GM18867 (cell line): ENCODE measurements around the gene VILL.

ENCODE experiments used
- ATAC-seq: cut with Tn5 transposase; IDR thresholded peaks from one replicate; pipeline ENCODE4 v1.9.1; 2021; ENCODE audit warnings: mild to moderate bottlenecking, moderate library complexity; ENCODE audit not compliant: unreplicated experiment

VILL gene

DNA sequence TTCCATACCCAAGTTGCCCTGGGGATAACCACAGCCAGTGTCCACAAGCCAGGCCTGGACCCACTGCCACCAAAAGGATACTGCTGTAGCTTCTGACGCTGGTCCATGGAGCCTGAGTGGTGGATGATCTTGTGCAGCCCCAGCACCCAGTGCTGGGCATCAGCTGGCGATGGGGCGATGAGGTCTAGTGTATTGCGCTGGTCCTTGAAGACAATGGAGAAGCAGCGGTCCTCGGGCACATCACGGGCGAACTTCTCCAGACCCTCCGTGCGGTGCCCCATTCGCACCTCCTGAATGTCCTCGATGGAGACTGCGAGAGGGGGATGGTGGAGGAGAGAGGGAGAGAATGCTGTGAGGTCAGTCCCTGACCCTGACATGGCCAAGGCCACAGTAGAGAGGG lies 25.8 kb downstream of the VILL start:
- no peak for ATAC-seq

DNA sequence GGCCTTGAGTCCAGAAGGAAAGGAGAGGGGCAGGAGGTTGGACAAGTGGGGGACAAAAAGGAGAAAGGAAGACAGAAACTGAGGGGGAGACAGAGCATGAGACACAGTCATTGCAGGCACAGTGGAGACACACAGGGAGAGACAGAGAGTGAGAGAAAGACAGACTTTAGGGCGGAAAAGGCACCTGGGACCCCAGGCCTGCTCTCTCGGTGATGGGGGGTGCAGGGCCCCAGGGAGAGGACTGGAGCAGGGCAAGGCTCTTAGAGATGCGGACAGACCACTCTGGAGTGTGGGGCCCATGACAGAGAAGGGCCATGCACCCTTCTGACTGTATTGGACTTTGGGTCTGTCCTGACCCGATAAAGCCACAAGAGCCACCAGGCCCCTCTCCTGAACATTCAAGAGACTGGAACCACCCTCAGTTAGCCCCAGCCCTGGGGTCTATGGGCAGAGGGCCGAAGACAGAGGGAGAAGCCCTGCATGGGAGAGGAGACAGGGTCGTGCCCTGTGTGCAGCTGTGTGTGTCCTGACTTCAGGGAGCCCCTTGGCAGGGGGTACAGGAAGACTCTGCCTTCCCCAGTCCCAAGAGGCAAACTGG lies 26.4 kb downstream of the VILL start:
- no peak for ATAC-seq

DNA sequence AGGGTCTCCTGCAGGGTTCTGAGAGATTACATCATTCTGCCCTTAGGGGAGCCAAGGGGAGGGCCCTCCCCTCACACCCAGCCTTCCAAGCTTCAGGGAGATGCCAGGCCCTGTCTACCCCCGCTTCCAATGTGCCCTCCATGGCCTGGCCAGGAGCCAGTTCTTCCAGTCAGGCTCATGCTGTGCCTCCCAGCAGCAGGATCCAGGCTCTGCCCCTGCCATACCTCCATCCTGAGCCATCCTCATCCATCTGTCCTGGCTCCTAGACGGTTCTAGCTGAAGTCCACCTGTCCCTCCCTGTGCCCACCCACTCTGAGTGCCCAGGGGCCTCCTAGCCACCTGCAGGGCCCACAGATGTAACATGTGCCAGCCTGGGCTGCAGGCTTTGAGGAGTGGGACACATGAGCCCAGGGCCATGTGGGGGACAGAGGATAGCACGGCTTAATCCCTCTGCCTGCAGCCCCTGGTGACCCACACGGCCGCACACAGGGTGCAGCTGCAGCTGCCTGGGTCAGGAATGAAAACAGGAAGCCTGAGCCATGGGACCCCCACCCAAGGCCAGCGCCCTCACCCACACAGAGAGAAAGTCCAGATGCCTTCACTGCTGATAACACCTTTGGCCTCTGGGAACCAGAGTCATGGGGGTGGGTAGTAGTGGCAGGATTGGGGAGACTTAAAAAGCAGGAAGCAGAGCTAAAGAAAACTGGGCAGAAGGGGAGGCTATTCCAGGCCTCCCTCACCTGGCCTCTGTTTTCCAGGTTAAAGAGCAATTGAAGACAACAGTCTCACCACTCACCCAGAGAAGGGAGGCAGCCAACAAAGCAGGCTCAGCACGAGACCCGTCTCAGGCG lies 27.1 kb downstream of the VILL start:
- no peak for ATAC-seq

DNA sequence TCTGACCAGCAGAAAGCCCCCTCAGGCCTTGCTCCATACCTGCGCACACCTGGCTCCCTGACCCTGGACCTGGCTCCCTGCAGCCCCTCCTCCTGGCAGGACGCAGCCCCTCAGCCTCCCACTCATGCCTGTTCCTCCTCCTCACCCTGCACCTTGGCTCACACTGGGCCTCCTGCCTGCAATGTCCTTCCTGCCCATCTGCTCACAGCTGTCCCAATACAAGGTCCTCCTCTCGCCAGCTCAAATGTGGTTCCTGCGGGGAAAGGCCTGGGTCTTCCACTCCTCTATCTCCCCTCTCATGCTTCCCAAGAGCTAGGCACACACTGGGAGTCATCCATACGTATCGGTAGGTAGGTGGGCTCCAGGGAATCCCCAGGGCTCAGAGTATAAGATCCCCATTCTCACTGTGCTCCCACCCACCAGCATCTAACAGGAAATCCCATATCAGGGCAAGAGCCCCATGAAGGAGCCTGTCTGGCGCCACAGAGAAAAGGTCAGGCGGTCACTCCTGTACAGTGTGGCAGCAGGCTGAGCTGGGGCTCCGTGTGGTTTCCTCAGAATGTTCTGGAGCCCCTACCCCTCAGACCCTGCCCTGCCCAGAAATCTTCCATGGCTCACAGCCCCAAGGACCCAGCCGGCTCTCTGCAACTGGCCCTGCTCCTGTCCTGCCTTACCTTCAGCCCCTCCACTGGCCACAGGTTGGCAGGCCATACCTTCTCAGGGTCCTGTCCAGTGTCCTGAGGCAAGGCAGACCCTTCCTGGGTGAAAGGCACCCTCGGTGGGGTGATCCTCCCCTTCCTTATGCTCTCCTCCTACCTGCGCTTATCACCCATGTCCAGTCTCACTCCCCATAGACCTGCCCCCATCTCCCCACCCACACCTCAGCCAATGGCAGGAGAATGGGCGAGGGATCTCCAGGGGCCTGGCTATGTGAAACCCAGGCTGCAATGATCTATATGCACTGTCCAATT lies 28.0 kb downstream of the VILL start:
- ATAC-seq, result no peak

DNA sequence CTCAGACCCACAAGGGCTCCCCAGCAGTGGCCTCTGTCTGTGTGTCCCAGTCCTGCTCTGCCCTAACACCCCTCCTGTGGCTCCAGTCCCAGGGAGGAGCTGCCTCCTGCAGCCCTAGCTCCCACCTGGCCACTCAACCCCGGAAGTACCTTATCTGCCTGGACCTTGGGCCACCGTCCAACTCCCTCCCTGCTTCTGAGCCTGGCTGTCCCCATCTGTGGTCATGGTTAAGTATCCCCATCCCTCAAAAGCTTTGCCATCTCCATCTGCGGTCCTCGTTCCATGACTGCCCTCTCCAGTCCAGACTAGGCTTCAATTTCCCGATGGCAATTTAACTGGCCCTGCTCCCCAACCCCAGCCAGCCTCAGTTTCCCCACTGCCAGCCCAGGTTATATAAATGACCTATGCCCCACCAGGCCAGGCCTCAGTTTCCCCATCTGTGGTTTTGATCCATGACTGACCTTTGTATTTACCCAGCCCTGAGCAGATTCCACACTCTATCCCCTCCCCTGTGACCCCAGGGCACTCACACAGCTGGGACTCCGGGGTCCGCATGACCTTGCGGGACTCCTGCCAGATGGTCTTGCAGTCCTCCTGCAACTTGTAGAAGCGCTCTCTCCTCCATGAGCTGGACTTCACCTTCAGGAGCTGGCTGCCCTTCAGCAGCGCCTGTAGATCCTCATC lies 29.2 kb downstream of the VILL start:
- no peak for ATAC-seq

DNA sequence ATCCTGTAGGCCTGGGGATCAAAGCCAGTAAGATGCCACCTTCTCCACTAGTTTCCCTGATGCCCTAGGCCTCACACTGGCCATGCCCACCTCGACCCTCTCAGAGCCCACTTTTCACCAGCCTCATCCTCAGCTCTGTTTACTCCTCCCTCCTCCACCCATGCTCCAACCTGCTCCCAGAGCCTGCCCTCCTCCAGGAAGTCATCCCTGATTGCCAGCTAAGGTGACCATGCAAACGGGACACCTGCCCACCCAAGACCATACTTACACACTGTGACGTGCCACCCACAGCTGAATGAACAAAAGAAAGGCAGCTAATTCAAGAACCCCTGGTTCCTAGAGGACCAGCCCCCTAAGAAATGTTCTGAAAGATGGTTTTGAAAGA lies 29.7 kb downstream of the VILL start:
- ATAC-seq, result no peak

DNA sequence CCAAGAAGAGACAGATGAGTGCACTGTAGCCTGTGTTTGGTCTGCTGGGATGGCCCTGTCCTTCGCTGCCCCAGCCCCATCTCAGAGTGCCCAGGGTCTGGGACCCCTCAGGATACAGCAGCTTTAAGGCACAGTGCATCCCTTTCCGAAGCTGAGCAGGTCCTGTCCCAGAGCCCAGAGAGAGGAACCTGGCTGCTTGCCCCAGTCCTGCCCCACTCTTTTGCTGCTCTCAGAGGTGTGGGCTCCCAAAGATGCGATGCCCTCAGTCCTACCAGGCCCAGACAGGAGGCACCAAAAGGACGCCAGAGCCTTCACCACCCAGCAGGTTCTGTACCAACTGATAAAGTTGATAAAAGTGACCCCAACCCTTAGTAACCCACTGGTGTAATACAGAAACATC lies 30.6 kb downstream of the VILL start:
- no peak for ATAC-seq

DNA sequence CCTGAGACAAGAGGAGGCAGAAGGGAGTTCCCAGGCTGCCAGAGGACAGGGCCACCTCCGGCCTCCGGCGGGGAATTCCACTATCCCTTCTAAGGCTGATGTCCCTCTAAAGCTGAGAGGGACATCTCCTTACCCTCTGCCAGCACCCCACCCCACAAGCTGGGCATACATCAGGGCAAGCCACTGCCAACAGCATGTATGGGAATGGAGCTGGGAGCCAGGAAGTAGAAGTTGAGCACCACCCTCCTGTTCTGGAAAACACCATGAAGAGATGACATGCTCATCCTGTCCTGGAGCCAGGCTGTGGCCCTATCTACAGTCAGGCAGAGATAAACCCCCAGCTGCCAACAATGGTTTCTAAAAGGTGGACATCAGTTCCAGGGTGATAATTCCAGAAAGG lies 31.7 kb downstream of the VILL start:
- ATAC-seq, result no peak

DNA sequence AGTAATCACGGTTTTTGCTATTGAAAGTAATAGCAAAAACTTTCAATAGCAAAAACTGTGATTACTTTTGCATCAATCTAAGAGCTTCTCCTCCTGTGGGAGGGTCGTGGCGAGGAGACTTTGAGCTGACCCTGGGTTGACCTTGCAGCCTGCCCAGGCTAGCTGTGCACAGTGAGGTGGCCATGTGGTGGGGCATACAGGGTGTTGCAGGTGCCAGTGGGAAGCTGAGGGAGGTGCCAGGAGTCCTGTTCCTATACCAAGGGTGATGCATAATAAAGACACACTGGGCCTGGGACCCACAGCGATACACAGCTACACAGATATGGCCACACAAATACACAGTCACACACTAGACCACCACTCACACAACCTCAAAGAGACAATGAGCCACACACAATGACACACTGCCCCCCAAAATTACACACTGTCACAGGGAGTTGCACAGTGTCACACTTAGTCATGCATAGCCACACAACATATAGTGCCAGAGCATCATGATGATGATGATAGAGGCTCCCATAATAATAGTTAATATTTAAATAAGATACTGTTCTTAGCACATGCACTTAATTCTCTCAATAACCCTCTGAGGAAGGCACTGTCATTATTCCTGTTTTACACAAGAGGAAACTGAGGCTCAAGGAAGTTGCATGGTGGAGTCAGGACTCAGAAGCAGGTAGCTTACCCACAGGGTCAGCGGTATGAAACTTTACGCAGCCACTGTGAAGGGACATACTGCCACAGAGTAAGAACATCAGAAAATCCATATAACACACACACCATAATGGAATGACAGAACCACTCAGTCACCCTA lies 32.5 kb downstream of the VILL start:
- ATAC-seq, result no peak

DNA sequence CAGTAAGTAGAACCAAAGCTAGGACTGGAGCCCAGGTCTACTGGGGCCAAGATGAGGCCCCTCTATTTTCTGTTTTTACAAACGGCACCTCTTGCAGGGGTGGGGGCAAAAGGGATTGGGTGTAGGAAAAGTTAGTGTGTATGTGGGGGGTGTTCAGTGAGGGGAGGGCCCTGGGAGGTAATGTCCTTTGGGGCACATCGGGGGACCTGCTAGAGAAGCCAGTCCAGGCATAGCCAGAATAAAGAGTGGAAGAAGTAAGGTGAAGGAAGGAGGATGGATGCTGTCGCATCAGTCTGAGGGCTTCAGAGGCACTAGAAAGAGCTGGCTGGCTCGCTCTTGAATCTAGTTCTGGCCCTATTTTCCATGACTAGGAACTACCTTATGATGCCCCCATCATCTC lies 36.3 kb downstream of the VILL start:
- ATAC-seq, result no peak

DNA sequence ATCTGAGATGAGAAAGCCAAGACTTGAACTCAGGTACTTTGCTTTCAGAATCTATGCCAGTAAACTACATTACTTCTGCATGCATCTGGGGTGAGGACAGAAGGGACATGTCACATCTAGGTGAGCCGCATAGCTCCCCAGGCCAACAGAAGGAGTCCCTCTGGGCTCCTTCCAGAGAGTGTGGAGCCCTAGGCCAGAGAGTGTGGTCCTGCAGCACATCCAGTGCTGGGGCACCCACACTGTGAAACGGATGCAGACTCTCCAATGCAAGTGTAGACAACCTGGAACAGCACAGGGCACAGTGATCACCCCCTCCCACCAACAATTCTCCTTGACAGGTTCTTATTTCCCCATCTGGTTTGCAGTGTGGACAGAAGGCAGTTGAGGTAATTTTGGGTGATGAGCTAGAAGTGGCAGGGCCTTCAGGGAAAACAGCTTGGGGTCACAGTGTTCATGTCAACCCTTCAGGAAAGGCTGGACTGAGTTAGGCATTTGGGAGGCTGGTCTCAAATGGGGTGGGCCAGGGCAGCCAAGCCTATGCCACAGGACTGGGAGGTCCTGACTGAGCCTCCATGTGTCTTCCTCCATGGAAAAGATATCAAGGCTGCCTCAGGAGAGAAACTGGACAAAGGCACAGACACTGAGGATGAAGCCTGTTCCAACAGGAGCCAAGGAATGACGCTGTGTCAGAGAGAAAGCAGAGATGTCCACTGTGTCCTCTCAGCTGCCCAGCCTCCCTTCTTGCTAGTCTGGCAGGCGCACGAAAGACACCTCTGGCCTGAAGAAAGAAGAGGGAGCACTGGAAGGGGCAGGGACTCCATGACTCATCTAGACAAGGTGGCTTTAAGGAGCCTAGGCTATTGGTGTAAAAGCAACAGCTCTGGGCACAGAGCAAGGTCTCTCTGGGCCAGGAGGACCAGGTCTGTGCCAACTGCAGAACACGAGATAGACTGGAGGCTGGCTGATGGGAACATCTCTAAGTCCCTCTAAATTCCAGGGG lies 37.2 kb downstream of the VILL start:
- ATAC-seq, result no peak

DNA sequence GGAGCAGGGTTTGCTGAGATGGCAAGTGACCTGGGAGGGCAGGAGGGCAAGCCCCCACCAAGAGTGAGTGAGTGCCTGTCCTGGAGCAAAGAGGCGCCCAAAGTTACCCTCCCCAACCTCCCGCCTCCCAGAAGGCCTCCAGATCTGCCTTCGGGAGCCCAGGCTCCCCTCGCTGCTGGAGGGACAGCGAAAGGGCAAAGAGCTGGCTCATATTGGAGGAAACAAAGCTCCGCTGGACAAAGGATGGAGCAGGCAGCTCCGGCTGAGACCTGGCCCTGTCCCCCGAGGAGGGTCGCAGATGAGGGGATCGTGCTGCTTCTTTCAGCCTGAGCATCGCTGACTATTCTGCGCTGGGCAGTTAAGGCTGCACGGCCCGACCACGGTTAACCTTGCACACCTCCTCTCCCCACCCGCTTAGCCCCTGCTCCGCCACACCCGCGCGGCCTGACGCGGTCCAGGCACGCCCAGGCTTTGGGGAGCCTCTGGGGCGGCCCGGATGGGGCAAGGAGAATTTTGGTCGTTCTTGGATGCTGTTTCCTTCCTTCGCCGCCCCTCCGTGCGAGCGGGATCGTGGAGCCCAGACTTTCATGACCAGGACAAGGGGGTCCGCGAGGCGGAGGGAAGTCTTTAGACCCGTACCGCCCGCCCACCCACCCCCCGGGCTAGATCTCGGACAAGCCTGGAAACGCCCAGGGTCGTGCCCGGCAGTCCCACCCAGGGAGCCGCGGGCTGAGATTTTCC lies 38.2 kb downstream of the VILL start:
- ATAC-seq, result no peak

DNA sequence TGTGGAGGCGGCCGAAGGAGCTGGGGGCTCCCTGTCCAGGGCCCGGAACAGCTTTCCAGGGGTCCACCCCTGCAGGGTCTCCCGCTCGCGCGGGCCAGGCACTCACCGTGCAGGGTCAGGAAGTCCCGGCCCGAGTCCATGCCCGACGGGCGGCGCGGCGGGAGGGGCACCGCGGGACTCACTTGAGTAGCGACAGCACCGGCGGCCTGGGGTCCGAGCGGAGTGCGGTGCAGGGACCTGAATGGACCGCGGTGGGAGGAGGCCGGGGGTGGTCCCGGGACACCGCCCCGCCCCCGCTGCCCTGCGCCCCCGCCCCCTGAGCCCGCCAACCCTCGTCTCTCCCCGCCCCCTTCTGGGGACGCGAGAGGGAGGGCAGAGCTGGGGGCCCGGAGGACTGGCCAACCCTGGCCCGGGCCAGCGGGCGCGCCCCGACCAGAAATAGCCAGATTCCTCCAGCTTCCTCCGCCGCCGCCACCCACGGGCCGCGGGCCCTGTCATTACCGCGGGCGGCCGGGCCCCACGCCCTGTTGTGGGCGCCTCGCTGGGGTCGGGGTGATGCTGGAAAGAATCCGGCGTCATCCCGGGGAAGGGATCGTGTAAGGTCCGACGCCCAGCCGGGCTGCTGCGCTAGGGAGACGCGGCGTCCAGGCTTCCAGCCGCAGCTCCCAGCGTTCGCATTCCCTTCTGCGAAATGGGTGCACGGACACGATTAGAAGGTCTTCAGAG lies 39.0 kb downstream of the VILL start, which contains the start of gene PLCD1:
Gene PLCD1, minus strand, starts transcription at position 243 of the 726 bp plus-strand sequence. Its CDS starts 103 bp downstream, at position 140.
- no peak for ATAC-seq

DNA sequence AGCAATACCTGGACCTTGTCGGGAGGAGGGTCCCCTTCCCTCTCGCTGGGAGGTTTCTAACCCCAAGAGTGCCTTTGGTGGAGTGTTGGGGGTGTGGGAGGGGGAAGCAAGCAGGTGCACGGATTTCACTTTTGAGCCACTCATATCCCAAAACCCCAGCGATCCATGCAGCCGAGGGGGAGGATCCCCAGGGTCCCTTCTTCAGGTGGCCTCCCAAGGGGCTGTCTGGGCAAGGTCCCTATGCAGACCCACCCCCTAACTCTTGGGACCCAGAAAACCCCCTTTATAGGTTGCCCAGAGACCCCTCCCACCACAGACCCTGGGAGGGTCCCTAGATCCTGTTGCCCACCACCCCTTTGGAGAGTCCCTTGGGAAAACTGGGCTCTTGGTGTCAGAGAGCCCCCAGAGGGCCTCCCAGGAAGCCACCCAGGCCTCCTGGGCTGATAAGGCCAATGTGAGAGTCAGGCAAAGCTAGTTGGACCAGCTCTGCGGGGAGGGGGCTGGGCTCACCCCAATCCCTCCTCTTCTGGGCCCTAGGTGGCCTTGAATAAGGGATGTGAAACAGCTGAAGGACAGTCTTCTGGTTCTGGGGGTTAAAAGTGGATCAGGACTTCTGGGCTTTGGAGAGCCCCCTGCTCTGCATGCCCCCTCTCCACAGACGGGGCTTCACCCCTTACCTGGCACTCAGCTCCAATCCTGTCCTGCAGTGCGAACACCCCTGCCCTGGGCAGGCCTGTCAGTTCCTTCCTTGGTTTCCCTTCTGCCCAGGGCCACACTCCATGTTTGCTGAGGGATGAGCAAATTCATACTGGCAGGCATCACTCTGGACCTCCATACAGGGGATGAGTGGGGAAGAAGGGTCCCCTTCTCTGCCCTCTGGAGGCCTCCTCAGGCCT lies 39.8 kb downstream of the VILL start:
- no peak for ATAC-seq

DNA sequence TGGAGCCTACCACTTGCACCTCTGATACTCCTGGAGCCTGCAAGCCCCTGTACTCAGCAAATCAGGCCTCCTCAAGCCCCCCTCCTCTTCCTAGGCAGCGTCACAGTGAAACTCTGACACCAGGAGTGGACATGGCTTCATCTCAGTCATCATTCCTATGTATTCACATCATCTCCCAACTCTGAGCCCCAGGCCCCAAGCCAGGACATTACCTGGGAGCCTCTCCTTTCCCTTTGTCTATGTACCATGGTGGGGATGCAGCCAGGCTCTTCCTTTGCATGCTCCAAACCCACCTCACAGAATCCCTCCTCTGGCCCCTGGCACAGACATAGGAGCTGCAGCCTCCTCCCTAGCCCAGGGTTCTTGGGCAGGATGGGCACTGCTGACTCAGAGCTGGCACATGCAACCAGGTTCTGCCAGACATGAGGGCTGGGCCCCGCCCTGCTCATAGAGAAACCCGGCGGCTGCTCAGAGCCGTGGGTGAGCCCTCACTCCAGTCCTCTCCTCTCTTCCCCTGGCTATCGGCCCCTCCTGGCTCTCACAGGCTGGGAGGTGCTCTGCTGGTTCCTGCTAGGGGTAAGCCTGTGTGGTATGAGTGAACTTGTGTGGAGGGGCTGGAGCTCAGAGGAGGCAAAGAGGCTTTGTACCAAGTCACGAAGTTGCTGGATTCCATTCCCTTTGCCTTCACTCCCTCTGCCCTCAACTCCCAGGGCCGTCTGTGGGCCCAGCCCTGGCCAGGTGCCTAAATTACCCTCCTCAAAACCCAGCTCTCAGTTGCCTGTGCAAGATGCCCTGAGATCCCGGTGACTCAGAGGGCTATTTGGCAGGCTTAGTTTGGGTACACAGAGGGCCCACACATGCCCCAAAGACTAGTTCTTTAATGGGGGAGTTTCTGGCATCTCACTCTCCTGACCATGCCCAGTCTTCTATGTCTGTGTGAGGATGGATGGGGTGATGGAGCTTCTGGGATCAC lies 40.7 kb downstream of the VILL start:
- no peak for ATAC-seq
